Choroid plexus epithelial cell (primary cell): ENCODE results near the gene SYNE2.

Experiments used
- DNase-seq: peaks from one replicate; pipeline ENCODE4 v3.0.0-alpha.2; 2010; ENCODE audit warnings: low read depth
- H3K4me3 ChIP-seq: 2 replicates; pipeline ENCODE4 v1.5.1; 2011; ENCODE audit warnings: low read depth, mild to moderate bottlenecking, control low read depth, low read length, moderate library complexity
- CTCF ChIP-seq: conservative IDR thresholded peaks from 2 replicates; pipeline ENCODE4 v1.5.1; 2011; ENCODE audit warnings: low read depth, mild to moderate bottlenecking, control low read depth, inconsistent platforms, low read length, moderate library complexity

The SYNE2 gene

GRCh38 chr14:64190974-64191502 is 338.2 kb downstream of the SYNE2 start:
- TF ChIP-seq CTCF = no peak
- DNase-seq = no peak
- H3K4me3 ChIP-seq = no peak overlapping the region

DNA sequence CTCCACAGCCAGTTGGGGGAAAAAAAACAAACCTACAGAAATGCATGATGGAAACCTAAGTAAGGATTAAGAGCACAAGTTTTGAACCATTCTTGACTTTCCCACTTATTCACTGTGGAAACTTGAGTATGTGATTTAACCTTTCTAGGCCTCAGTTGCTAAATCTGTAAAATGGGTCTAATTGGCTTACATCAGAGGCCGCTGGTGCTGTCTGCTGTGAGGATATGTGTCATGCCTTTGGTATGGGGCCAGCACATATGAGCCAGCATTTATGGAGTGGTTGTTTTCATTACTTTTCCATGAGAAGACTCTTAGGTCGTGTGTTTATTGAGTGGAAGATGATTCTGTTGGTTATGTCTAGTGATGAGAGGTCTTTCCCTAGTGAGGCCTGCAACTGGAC is 339.0 kb downstream of the SYNE2 start:
- DNase-seq = peak; percentile 89
- TF ChIP-seq CTCF = no peak
- no peak overlapping the region for H3K4me3 ChIP-seq

- DNase-seq = no peak
- no peak overlapping the region for H3K4me3 ChIP-seq
- TF ChIP-seq CTCF = no peak
Observed at GRCh38 chr14:64193821-64194220, 341.0 kb downstream of the SYNE2 start.

- H3K4me3 ChIP-seq = no peak overlapping the region
- no peak for TF ChIP-seq CTCF
- no peak for DNase-seq
Observed at GRCh38 chr14:64194404-64194803, 341.6 kb downstream of the SYNE2 start.

DNA sequence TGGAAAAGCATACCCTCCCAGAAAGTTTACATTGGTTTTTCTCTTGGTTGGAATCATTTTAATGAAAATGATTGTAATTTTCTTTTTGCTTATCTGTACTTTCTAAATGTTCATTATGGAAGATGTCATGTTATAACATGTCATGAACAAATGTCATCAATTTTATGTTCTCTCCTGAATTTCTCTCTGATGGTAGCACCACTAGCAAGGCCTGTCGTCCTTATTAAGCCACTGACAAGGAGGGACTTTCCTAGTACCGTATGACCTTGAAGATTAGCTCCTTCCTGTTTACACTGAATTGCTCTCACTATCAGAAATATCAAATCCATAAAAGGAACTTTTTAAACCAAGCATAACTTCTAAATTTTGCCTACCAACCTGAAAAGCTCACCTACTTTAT is 342.4 kb downstream of the SYNE2 start:
- DNase-seq = peak; percentile 23
- no peak overlapping the region for H3K4me3 ChIP-seq
- no peak for TF ChIP-seq CTCF

DNA sequence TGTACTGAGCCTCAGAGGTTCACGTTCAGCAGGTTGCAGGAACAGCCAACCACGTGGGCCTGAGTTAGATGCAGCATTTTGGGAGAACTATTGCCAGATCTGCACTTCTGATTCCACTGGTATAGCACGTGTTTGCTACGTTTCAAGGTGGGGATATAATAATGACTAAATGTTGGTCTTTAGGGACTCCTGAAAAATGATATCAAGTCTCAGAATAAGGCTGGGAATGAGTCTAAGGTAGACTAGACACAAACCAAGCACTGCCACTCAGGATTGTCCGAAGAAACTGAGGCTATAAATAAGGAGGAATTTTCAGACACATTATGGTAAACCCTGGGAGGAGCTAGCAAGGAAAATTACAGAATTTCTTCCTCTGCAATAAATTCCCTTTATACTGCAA is 343.3 kb downstream of the SYNE2 start:
- DNase-seq = no peak
- TF ChIP-seq CTCF = no peak
- no peak overlapping the region for H3K4me3 ChIP-seq

GRCh38 chr14:64196814-64197411 is 344.1 kb downstream of the SYNE2 start:
- TF ChIP-seq CTCF = no peak
- peak overlapping the region; percentile 73 for H3K4me3 ChIP-seq
- peak; percentile 63 for DNase-seq
